ENCODE results near the gene SCRN3. TPM values are rescaled to one million over a fixed set of nuclear protein-coding genes. Genes with fewer than 3 reads are reported as not detected.
"Not testable (repeated sequence)": the region's sequence is repeated elsewhere in the genome, so short reads cannot be mapped to it uniquely, and the experiment has no call there.

SCRN3 gene
- total RNA-seq, 1 donor from 2014 or later, result 27.5 TPM

DNA sequence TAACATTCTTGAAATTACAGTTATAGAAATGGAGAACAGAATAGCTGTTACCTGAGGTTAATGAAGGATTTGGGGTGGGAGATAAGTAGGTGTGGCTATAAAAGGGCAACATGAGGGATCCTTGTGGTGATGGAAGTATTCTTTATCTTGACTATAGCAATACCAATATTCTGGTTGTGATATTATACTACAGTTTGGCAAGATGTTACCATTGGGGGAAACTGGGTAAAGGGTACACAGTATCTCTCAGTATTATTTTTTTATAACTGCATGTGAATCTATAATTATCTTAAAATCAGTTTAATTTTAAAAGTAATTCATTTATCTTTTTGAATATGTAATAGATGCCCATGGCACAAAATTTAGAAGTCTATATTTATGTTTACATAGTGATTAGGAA lies 8.1 kb downstream of the SCRN3 start:
- DNase-seq (ENCODE audit: low spot score), result no peak

GRCh38 chr2:174410039-174410438 lies 14.5 kb downstream of the SCRN3 start:
- not testable (repeated sequence) for DNase-seq (ENCODE audit: low spot score)

GRCh38 chr2:174412256-174412655 lies 16.7 kb downstream of the SCRN3 start:
- no peak for DNase-seq (ENCODE audit: low spot score)

DNA sequence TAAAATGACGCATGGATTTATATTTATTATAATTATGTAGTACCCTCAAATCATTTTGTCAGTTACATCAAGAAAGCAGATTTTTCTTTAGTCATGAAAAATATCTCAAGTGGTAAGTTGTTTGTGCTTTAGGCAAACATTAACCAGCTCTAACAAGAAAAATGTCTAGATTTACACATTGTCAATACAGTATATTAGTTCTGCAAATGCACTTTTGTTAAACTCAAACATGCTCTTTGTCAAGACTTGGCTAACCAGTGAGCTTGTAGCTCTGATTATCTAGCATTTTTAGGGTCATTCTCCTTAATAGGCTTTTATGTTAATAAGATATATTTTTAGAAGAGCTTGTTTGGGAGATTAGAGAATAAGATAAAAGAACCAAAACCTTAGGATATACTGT lies 32.7 kb downstream of the SCRN3 start:
- DNase-seq (ENCODE audit: low spot score), result no peak

DNA sequence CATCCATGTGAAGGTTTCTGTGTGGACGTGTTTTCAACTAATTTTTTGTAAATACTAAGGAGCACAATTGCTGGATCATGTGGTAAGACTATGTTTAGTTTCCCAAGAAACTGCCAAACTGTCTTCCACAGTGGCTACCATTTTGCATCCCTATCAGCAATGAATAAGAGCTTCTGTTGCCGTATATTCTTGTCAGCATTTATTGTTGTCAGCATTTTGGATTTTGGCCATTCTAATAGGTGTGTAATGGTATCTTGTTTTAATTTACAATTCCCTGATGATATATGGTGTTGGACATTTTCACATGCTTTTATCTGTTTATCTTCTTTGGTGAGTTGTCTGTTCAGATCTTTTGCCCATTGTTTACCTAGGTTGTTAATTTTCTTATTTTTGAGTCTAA lies 34.5 kb downstream of the SCRN3 start:
- DNase-seq (ENCODE audit: low spot score), result no peak

DNA sequence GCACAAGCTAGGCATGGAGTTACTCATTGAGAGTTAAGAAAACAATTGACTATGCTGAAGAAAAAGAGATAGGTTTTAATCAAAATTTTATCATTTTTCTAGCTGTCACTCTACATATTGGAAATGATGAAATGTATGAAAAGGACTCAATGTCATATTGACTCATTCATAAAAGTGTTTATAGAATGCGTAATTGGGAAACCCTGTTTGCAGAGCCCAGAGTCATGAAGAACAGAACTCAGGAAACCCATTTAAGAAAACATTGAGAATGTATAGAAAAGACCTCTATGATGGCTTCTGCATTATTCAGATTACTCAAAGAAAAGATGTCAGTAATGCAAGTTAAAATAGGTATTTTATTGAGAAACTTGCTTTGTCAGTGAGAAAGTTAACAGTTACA lies 36.4 kb downstream of the SCRN3 start:
- DNase-seq (ENCODE audit: low spot score), result no peak

- no peak for DNase-seq (ENCODE audit: low spot score)
Measured at GRCh38 chr2:174436351-174436750, 40.8 kb downstream of the SCRN3 start.

- DNase-seq (ENCODE audit: low spot score), result no peak
Measured at GRCh38 chr2:174438146-174438886, 42.8 kb downstream of the SCRN3 start.

- DNase-seq (ENCODE audit: low spot score), result no peak
Measured at GRCh38 chr2:174439323-174439722, 43.8 kb downstream of the SCRN3 start.

- no peak for DNase-seq (ENCODE audit: low spot score)
Measured at GRCh38 chr2:174439950-174440349, 44.4 kb downstream of the SCRN3 start.

GRCh38 chr2:174442546-174443510 lies 47.3 kb downstream of the SCRN3 start:
- no peak for DNase-seq (ENCODE audit: low spot score)

DNA sequence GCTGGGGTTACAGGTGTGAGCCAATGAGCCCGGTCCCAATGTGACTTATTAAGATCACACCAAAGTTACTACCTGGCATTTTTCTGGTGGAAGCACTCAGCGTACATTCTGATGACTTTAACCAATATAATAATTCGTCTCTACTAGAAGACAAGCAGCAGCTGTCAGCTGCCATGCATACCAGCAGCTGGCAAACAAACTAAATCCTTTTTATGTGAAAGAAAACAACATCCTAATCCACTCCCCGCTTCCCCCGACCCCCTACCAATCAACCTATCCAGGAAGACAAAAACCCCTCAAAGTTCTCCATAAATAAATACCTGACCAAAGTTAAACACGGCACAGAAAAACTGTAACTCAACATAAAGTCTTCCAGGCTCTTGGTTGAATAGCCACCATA lies 49.2 kb downstream of the SCRN3 start:
- no peak for DNase-seq (ENCODE audit: low spot score)

DNA sequence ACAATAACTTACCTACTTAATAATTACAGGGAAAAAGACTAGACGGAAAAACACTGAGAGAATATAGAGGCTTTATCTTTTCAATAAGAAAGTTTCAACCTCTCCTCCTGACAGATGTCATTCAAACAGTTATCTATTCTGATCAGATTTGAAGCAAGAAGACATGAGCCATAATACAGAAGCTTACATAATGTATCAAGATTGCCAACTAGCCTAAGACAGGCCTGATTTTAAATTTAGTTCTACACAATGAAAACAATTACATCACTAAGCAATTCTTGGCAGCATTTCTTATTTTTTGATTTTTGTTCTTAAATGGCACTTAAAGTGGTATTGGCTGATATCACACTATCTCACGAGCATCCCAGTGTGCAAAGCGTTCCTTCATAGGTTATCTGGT lies 49.7 kb downstream of the SCRN3 start:
- no peak for DNase-seq (ENCODE audit: low spot score)

DNA sequence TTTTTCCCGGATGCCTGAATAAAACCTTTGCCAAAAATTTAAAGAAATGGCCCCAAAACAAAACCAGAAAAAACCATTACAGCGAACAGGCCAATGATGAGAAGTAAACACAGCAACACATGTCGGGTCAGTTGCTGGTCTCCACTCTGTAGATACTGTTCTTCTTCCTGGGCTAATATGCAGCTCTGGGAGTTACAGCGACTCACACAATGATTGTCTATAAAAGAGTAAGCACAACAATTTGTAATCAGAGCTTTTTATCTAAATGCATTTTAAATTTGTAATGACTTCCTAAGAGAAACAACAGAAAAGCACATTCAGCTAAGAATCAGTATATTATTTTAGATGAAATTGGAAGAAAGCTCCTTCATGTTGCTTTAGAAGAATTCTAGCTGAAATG lies 51.0 kb downstream of the SCRN3 start:
- DNase-seq (ENCODE audit: low spot score), result no peak

DNA sequence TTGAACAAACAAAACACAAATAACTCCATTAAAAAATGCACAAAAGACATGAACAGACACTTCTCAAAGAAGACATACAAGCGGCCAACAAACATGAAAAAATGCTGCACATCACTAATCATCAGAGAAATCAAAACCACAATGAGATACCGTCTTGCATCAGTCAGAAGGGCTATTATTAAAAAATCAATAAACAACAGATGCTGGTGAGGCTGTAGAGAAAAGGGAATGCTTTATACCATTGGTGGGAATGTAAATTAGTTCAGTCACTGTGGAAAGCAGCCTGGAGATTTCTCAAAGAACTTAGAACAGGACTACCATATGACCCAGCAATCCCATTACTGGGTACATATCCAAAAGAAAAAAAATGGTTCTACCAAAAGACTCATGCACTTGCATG lies 53.5 kb downstream of the SCRN3 start:
- no peak for DNase-seq (ENCODE audit: low spot score)

- DNase-seq (ENCODE audit: low spot score), result no peak
Measured at GRCh38 chr2:174450021-174450816, 54.7 kb downstream of the SCRN3 start.

- no peak for DNase-seq (ENCODE audit: low spot score)
Measured at GRCh38 chr2:174454566-174454965, 59.0 kb downstream of the SCRN3 start.

DNA sequence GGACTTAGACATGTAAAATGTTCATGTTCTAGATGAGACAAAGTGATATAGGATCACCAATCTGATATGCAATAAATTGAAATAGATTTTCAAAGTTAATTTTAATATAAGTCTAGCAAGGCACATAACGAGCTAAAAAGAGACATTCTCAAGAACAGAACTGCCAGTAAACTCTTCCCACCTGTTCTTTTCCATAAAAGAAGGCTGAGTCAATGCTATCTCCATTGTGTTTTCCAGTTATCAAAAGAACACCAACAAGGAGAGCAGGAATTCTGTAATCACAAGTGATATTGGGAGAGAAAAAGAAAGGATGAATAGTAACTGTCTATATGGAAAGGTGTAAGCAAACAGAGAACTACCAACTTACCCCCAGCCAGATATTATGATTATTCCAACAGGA lies 65.7 kb downstream of the SCRN3 start:
- DNase-seq (ENCODE audit: low spot score), result no peak

DNA sequence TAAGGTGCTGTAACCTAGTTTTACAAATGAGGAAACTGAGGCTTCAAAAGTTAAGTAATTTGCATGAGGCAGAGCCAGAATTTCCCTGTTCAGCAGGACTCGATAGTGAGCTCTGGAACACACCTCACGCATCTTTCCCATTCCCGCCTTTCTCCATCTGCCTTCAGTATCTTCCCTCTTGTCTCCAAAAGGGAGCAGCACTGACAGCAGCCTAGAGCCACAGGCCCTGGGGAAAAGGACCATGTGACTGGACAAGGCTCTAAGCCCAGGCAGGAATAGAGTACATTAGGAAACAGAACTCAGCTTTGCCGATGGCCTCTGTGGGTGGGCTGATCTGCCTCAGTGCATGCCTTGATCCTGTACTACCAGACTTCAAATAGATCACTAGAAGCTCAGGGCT lies 69.8 kb downstream of the SCRN3 start:
- no peak for DNase-seq (ENCODE audit: low spot score)

GRCh38 chr2:174473796-174474195 lies 78.3 kb downstream of the SCRN3 start:
- no peak for DNase-seq (ENCODE audit: low spot score)

- DNase-seq (ENCODE audit: low spot score), result no peak
Measured at GRCh38 chr2:174477759-174478158, 82.2 kb downstream of the SCRN3 start.

Measured in ureter (tissue), 1 donor.